Activated T-cell treated with anti-CD3 and anti-CD28 coated beads for 4 hours (primary cell): Measurements from ENCODE around the gene NAPSA.
"Not testable (repeated sequence)": the region's sequence is repeated elsewhere in the genome, so short reads cannot be mapped to it uniquely, and the experiment has no call there.

Experiments
- DNase-seq: peaks from one replicate; pipeline ENCODE4 v3.0.0-alpha.2; 2020

Gene NAPSA

DNA sequence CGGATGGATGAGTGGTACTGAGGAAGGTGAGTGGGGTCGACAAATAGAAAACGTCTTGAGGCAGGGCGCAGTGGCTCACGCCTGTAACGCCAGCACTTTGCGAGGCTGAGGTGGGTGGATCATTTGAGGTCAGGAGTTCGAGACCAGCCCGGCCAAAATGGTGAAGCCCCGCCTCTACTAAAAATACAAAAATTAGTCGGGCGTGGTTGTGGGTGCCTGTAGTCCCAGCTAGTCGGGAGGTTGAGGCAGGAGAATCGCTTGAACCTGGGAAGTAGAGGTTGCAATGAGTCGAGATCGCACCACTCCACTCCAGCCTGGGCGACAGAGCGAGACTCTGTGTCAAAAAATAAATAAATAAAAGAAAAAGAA, 35.5 kb downstream of the NAPSA start:
- DNase-seq, result not testable (repeated sequence)

DNA sequence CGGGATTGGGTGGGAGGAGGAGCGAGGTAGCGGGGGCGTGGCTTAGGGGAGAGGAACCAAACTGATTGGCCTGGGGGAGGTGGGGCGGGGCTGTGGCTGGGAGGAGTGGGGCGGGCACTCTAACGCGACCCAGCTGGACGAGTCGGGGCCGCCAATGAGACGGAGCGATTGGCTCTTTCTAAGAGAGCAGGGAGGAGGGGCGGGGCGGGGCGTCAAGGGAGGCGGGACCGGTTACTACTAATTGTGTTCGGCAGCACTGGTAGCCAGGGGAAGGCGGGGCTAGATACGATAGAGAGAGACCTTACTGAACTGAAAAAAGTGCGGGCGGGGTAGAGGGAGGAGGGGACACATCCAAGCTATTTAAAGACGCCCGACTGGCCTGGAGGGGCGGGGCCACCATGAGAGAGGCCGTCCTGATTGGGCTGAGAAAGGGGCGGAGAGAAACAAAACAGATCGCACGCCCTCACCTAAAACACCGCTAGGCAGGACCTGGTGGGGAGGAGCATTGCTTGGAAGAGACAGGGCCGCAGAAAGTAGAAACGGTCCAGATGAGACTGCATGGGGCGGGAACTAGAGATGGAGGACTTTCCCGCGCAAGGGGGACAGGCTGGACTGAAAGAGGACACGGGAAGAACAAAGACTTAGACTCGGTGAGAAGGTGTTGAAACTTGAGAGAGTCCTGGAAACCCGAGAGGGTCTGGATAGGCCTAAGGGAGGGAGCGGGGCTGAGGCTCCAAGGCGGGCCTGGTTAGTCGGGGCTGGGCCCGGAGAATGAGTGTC, 36.1 kb downstream of the NAPSA start, which contains the start of gene KCNC3:
Gene KCNC3 (minus strand): TSS at position 232 of the 780 bp plus-strand sequence. CDS start 295 bp downstream, outside the sequence.
- peak; percentile 92 for DNase-seq

DNA sequence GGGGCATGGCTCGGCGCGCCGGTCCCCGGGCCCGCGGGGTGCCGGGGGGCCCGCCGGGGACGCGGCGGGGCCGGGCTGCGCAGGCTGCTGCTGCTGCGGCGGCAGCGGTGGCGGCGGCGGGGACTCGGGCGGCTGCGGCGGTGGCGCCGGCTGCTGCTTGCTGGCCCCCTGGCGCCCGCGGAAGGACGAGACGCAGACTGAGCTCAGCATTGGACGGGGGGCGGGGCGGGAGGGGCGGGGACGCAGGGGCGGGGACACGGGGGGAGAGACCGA, 36.6 kb downstream of the NAPSA start:
- no peak for DNase-seq

DNA sequence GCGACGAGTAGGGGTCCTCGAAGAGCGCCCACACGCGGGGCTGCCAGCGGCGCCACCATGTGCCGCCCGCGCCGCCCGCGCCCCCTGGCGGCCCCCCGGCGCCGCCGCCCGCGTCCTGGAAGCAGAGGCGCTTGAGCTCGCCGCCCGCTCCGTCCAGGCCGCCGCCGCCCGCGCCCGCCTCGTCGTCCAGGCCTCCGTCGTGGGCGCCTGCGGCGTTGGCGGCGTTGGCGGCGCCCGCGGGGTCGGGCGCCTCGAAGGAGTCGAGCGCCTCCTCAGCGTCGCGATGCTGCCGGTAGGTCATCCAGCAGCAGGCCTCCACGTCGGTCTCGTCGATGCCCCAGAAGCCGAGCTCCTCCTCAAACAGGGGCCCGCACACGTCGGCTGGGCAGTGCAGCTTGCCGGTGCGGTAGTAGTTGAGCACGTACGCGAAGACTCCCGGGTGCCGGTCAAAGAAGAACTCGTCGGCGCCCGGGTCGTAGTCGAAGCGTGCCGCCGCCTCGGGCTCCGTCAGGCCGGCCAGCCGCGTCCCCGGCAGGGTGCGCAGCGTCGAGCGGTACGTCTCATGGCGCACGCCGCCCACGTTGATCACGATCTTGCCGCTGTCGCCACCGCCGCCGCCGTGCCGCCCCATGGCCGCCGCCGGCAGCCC, 37.1 kb downstream of the NAPSA start:
- DNase-seq, result no peak

DNA sequence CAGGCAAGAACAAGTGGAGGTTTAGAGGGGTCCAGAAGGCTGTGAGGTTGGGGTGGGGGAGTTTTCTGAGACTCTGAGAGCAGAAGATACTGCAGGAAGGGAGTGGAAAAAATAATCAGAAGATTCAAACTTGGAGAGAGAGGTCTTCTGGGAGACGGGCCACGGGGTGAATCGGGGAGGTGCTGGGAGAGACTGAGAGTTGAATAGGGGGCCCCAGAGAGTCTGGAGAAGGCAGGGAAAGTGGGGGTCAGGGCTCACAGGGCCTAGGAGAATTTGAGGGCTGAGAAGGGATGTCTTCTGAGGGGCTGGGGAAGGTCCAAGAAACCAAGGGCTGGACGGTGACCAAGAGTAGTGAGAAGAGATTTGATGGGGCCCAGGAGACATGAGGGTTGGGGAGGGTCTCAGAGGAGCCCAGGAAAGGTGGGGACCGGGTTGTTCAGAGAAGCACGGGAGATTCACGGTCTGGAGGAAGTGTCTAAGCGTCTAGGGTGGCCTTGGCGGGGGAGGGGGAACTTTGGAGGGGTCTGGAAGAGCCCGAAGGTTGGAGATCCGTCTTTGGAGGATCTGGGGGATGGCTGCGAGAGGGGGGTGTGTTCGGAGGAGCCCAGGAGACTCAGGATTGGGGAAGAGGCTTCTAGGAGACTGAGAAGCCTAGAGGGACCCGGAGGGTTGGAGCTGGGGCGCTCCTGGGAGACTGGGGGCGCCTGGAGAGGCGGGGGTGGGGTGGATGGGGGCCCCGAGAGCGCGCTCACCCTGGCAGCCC, 37.8 kb downstream of the NAPSA start:
- no peak for DNase-seq

DNA sequence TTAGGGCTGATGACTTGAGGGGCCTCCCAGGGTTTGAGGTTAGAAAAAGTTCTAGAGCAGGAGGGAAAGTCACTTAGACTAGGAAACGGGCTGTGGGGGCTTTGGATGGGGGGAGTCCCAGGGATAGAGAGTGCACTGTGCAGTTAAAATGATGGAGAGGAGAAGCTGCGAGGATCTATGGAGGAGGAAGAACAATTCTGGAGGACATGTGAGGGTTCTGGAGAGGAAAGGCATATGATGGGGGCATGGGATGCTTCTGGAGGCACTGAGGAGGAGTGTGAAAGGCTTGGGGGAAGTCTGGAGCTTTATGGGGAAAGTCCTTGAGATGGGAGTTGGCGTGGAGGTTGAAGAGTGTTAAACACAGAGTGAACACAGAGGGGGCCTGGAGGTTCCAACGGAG, 38.4 kb downstream of the NAPSA start:
- DNase-seq, result no peak

DNA sequence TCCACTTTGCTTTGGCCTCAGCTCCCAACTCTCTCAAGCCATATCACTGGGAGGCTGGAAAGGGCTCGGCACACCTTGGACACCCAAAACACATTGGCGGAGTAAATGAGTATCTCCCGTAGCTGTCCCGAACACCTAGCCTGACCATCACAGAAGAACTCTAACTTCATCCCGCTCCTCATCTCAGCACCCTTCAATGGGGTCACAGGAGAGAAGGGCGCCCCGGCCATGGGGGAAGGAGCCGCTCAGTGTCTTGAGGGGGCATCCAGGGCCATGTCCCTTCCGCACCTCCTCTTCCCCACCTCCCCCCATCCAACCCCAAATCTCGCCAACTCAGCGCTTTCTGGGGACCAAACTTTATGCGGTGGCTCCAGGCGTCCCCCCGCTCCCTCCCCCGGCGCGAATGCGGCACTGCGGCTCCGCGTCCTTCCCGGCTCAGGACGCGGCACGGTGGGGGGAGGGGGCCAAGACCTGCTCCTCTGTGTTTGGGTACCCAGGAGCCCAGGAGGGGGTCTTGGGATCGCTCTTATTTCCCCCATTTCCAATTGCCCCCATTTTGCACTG, 39.3 kb downstream of the NAPSA start:
- DNase-seq, result no peak

DNA sequence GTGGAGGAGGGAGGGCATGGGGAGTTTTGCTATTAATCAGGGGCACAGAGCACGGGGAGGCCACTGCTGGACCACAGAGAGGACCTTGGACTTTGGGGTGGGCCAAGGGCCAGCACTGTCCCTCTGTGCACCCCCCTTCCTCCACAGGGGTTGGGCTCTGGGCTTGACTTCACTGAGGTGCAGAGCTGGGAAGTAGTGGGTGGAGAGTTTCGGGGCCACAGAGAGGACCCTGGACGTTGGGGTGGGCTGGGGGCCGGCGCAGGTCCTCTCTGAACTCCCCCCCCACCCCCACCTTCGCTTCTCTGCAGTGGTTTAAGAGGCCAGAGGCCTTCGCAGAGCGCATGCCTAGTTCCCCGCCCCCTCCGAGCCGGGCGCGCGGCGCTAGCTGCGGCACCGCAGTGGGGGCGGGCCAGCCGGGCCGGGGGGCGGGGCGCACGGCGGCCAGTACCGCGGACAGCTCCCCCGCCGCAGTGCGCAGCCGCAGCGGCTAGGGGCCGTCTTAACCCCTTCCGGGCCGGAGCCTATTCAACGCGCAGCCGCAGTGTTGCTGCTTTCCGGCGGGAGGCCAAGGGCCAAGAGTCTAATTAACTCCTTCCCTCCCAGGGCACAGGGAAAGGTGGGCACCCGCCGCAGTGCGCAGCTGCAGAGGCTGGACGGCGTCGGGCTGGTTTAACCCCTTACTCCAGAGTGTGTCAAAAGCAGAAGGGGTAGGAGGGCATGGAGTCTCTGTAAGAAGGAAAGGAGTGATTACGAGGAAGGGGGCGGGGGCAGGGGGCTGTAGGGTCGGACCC, 39.9 kb downstream of the NAPSA start:
- DNase-seq, result peak; percentile 64

DNA sequence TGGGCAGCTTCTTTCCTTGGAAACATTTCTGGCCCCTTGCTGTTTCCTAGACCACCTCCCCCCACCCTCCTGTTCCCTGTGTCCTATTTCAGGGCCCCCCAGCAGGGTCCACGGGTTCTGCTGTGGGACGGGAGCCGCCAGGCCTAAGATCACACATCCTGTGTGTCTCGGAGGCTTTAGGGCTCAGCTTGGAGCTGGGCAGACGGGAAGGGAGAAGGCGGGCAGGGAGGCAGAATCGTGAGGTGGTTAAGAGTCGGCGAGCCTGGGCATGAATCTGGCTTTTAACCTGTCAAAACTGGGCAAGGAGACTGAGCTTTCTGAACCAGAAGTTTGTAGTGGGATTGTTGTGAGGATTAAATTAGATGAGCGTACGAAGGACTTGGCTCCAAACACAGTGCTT, 41.1 kb downstream of the NAPSA start:
- no peak for DNase-seq

DNA sequence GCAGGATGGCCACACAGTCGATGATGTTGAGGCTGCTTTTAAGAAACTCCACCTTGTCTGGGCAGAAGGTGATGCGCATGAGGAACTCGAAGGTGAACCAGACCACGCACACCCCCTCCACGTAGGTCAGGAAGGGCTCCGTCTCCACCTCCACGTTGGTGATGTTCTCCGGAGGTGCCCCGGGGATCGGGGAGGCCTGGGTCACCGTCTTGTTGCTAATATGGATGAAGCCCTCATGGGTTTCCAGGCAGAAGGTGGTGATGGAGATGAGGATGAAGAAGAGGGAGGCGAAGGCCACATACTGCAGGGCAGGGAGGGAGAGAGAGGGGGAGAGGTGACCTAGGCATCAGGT, 41.7 kb downstream of the NAPSA start:
- DNase-seq, result no peak

DNA sequence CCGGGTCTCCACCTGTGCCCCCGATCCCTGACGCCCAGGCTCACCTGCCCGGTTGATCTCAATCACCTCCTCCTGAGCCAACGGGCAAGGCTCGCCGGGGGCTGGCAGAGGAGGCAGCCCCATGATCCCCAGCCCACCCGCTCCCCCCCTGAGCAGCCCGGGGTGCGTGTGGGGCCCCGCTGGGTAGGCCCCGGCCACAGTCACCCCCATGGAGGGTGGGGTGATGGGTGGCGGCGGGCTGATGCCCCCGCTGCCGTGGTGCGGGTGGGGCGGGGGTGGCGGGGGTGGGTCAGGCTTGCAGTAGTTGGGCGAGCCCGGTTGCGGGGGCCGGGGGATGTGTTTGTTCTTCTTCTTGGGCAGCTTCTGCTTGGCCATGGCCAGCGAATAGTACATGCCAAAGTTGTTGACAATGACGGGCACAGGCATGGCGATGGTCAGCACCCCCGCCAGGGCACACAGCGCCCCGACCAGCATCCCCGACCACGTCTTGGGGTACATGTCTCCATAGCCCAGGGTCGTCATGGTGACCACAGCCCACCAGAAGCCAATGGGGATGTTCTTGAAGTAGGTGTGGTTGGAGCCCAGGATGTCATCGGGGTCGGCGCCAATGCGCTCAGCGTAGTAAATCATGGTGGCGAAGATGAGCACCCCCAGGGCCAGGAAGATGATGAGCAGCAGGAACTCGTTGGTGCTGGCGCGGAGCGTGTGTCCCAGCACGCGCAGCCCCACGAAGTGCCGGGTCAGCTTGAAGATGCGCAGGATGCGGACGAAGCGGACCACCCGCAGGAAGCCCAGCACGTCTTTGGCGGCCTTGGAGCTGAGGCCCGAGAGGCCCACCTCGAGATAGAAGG, 42.3 kb downstream of the NAPSA start:
- DNase-seq, result no peak

DNA sequence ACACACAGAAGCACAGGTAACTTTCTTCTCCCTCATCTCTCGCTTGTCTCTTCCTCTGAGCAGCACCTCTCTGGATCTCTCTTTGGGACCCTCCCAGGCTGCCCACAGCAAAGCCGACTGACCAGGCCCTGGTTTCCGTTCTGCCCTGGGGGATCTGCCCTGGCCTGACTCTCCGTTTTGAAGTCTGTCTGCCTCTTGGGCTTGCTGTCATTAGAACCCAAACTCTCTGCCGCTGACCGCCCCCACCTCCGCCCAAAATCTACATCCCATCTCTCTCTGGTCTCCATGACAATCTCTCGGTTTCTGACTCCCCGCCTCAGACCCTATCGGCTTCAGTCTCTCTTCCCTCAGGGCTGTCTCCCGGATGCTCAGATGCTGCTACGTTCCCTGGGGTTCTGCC, 43.2 kb downstream of the NAPSA start:
- DNase-seq, result no peak

DNA sequence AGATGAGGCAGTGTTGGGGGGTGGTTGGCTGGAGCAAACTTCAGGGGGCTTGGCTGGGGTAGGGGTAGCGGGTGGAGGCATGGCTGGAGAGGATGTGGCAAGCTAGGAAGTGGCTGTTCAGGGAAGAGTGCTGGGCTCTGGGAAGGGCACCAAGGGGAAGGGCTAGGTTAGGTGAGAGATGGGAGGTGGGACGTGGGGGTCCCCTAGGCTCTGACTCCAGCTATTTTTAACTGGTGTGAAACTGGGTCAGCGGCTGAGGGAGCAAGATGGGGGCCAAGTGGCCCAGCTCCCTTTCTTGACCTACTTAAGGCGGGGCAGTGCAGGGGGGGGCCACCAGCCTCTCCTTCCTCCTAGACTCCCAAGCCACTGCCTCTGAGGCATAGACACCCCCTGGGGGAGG, 43.6 kb downstream of the NAPSA start:
- DNase-seq, result no peak

DNA sequence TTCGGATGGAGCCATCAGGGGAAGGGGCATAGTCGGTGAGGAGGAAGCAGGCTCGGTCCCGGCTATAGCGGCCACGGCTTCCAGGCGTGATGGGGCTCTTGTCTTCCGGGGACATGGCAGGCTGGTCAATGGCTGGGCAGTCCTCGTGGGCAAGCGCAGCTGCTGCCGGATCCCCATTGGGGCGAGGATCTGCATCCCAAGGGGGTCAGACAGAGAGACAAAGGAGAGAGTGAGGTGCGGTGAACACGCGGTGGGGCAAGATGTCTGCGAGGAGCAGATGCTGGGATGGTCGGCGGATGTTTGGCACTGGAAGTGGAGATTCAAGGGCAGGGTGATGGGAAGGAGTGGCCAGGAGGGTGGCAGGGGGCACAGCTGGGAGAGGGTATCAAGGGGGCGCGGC, 44.8 kb downstream of the NAPSA start:
- DNase-seq, result no peak

DNA sequence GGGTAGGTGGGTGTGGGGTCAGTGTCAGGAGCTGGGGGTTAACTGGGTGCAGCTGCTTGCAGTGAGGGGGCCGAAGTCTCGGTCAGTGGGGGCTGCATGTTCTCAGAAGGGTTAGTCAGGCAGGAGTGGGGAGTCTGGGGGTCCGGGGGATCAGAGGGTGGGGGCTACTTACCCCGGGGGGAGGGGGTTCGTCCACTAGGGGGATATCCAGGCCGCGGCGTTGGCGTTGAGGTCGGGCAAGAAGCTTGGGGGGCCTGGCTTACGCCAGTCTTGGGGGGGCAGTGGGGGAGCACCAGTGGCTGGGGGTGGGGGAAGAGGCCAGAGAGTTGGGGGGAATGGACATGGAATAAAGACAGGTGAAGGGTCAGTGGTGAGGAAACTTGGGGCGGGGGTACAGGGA, 45.4 kb downstream of the NAPSA start:
- DNase-seq, result no peak

DNA sequence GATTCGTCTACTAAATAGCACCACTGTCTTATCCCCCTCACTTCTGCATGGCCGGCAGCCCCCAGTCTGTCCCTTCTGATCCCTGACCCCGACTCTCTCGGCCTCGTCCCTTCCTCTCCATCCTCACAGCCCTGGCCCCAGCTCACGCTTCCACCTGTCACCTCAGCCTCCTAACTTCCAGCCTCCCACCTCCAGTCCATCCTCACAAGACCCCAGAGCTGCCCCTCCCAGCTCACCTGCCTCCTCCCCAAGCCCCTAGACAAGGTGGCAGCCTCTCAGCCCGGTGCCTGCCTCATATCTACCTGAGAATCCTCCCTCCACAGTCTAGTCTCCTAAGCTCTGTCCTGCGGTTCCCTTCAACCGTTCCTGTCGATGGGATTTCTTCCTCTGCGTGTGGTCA, 46.3 kb downstream of the NAPSA start:
- no peak for DNase-seq

DNA sequence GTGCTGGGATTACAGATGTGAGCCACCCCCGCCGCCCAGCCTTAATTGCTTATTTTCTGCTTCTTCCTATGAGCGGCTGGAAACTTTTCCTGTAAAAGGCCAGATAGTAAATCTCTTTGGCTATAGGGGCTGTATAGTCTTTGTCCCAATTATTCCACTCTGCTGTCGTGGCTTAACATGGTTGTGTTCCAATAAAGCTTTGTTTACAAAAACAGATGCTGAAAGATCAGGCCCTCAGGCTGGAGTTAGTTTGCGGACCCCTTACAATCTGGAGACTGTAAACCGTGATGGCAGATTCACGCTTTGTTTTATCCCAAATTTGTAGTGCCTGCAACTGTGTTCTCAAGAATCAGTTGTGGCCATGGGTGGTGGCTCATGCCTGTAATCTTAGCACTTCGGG, 47.0 kb downstream of the NAPSA start:
- no peak for DNase-seq

DNA sequence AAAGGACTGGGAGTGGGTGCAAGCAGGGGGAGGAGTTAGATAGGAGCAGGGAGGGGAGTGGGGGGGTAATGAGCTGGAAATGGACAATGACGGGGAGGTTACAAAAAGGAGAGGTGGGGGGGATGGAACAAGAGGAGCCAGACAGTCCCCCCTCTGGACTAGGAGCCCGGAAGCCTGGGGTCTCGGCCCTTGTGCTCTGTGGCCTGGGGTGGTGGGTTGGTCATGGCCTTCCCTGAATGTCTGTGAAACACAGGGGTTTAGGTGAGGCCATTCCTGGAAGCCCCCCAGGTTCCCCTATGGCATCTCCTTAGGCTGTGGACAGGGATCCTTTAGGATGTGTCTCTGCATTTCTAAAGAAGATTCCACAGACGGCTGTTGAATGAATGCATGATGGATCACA, 48.3 kb downstream of the NAPSA start:
- no peak for DNase-seq

DNA sequence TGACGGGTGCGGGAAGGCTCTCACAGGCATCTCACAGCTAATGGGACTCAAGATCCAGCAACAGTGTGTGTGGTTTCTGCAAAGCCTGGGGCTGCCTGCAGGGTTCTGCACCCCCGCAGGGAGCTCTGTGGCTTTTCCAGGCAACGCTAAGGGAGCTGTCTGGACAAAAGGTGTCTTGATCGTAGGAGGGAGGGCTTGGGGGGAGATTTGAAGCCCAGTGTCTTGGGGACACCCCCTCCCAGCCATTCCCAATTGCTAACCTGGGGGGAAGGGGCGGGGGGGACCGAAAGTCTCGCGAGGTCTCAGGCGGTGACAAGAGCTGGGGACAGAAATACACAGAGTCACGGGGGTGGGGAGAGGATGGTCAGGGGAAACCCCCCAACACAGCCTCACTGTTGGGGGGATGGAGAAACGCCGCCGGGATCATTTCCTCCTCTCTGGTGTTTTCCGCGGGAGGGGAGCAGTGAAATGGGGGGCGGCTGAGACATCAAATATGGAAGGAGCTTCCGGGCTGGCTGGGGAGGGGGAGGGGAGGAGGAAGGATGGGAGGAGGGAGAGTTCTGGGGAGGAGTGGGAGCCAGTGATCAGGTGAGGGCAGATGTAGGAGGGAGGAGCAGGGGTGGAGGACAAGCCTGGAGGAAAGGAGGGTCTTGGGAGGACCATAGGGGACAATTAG, 49.5 kb downstream of the NAPSA start:
- no peak for DNase-seq

DNA sequence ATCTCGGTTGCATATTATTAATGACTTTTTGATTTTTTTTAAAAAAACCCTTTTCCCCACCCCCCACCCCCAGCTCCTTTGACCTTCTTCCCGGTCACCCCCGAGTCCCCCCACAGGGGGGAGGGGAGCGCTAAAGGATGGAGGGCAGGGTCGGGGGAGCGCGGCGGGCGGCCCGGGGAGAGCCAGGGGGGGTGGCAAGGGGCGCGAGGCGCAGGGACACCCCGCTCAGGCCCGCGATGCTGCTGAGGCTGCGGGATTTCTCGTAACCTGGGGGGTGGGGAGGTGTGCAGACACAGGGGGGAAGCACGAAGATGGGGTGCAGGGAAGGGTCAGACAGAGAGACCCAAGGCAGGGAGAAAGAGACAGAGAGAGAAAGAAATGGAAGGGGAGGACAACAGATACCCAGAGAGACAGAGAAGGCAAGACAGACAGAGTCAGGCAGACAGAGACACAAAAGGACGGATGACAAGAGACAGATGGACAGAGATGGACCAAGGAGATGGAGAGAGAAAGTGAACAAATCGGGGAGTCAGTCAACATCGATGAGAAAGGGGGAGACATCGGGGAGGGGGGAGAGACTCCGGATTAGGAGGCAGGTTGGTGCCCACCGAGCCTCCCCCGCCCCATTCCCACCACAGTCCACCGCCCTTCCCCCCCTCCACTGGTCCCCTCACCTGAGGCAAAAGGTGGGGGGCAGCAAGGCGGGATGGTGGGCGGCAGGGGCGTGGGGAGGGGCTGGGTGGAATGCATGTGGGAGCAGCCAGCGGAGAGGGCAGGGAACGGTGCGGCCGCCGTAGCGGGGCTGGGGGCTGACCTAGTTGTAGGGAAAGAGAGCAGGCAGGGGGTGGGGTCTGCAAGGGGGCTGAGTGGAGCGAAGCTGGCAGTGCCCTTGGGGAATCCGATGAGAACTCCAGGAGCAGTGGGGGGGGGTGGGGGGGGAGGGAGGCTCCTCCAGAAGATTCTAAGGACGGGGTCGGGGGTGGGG, 50.4 kb downstream of the NAPSA start:
- DNase-seq, result no peak
